ENCODE measurements around the gene BAIAP2L1.

The BAIAP2L1 gene

DNA sequence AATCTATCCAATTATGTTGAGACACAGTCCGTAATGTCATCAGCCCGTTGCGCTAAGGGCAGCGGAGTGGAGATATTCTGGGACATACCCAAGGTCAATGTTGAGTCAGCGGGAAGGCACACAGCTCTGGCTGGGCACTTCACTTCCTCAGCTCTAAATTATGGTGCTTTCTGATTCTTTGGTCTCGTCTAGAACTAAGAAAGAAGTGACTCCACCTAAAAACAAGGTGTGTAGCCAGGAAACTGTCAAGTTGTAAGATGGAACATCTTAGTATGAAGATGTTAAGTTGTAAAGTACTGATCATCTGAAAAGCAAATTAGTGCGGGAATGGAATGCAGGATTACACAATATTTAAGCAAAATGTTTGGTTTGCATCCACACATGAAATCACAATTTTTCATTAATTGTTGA is 43.1 kb downstream of the BAIAP2L1 start:
- DNase-seq, result no peak

GRCh38 chr7:98355250-98355538 is 45.7 kb downstream of the BAIAP2L1 start:
- no peak for DNase-seq

- no peak for DNase-seq
These were observed 46.2 kb downstream of the BAIAP2L1 start for GRCh38 chr7:98354511-98355249.

DNA sequence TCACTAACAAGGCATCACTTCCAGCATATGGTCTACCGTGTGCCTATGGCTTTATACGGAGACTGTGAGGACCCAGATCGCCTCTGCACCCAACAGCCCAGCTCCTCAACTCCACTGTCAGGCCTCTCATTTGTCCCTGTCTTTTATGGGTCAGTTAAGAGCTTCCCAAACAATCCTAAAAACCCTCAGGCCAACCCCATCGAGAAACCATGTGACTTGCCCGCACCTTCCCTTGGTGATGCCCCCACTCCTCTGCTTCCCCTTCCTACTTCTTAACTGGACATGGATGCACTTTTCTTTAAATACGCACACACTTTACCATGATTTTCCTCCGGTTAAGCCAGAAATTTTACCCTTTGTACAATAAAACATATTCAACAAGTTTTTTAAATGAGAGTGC is 46.8 kb downstream of the BAIAP2L1 start:
- no peak for DNase-seq

GRCh38 chr7:98352621-98353020 is 48.3 kb downstream of the BAIAP2L1 start:
- no peak for DNase-seq

DNA sequence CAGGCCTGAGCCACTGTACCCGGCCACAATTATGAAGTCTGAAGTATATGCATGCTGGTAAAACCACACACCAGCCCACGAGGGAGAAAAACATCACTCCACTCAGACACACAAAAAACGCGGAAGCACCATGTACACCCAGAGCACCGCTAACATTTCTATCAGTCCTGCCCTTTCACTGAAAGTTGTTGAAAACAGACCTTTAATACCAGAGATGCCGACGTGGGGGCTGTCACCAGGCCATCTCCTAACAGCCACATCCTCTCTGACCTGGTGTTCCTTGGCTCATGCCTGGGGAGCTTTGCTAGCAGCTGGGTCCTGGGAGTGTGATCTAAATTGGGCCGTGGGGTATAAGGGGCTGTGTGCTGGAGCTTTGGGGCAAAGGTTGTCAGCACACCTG is 49.8 kb downstream of the BAIAP2L1 start:
- no peak for DNase-seq

GRCh38 chr7:98348726-98349474 is 52.0 kb downstream of the BAIAP2L1 start:
- no peak for DNase-seq

DNA sequence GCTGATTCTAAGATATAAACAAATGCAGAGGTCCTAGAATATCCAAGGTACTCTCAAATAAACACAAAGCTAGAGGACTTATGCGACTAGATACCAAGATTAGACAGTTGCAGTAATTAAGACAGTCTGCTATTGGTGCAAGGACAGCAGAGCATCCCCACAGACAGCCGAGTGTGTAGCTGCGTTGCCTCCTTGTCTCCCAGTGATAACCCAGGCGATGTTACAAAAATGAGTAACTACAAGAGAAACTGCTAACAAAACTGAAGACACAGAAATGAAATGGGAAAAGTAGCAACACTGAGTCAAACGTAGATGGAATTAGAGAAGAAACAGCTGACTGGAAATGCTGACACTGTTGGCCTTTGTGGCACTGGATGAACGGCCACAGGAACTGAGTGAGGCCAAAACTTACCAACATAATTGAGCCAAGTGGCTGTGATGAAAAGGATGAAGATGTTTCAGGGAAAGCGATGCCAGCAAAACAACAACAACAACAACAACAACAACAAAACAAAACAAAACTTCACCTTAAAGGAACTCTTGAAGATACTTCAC is 54.3 kb downstream of the BAIAP2L1 start:
- DNase-seq, result no peak

DNA sequence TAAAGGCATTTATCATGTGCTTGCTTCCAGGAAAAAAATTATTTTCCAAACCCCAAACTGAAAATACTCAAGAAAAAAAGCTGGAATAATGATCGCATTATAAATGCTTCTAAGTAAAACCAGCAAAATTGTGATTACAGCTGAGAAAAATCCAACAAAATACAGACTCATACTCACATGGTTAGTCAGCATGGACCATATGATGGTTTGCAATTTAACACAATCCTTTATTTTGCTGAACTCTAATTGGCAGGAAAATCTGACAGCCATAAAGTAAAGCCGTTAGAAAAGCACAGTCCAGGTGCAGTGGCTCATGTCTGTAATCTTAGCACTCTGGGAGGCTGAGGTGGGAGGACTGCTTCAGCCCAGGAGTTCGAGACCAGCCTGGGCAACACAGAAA is 59.8 kb downstream of the BAIAP2L1 start:
- no peak for DNase-seq

DNA sequence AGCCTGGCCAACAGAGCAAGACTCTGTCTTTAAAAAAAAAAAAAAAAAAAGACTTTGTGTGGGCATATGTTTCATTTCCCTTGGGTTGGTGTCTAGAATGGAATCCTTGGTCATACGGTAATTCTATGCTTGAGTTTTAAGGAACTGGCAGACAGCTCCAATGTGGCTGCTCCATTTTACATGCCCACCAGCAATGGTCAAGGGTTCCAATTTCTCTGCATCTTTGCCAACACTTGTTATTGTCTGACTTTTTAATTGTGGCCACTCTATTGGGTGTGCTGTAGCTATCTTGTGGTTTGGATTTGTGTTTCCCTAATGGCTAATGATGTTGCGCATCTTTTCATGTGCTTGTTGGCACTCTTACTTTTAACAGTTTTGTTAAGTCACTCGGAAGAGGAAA is 61.8 kb downstream of the BAIAP2L1 start:
- no peak for DNase-seq

DNA sequence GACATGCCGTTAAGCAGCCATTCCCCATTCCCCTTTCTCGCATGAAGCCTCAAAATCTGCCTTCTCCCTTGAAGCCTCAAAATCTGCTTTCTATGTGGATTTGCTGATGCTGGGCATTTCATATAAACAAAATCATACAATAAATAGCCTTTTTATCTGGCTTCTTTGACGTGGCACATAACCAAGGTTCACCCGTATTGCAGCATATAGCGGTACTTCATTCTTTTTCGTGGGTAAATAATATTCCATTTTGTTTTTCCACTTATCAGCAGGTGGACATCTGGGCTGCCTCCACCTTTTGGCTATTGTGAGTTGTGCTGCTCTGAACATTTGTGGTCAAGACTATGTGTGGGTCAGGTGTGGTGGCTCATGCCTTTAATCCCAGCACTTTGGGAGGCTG is 62.4 kb downstream of the BAIAP2L1 start:
- DNase-seq, result no peak

DNA sequence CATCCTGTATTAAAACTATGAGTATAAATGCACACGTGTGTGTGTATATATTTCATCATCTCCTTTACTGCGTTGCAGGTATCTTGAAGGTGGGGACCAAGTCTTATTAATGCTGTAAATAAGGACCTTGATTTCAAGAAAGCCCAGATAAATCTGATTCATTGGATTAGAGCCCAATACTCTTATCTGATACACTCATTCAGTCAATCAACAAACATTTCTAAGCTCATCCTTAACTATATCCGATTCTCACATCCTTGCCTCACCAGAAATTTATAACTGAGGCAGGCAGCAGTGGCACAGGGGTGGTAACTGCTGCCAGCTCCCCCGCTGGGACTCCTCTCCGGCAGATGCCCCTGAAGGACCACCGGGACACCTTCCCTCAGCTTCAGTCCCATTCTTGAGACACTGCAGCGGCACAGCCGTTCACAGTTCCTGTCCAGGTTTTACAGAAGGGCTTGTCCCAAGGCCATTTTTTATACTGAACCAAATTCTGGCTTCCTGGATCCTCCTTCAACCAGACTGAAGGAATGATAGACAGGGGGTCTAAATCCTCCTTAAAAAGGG is 65.4 kb downstream of the BAIAP2L1 start:
- DNase-seq, result no peak

GRCh38 chr7:98334081-98334480 is 66.8 kb downstream of the BAIAP2L1 start:
- no peak for DNase-seq

DNA sequence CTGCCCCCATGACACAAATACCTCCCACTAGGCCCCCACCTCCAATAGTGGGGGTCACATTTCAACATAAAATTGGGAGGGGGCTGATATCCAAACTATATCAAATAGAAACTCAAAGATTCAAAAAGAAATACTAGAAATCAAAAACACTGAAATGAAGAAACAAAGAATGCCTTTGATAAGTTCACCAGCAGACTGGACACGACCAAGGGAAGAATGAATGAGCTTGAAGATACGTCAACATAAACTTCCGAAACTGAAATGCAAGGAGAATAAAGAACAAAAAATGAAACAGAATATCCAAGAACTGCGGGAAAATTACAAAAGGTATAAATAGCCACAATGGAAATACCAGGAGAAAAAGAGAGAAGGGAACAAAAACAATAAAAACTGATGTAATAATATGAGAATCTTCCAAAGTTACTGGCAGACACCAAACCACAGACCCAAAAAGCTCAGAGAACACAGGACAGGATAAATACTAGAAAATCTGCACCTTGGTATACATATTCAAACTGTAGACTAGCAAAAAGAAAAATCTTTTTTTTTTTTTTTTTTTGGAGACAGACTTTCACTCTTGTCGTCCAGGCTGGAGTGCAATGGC is 69.9 kb downstream of the BAIAP2L1 start:
- no peak for DNase-seq

DNA sequence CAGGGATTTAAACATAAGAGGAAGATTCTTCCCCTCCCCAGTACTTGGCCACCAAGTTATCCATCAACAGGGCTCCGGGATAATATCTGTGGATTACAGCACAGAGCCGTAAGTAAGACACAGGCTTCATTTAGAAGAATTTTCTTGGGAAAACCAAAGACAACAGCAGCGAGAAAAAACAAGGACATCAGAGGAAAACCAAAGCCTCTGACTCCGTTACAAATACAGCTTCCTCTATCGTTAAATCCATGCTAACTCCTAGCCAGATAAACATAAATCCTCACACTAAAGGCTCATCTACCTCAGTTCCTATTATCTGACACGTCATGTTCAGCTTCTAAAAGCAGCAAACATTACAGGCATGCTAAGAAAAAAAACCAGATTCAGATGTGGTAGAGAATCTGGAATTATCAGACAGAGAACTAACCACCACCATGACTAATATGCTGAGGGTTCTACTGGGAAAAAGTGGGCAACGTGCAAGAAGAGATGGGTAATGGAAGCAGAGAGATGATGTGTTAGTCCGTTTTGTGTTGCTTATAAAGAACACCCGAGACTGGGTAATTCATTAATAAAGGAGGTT is 71.0 kb downstream of the BAIAP2L1 start:
- no peak for DNase-seq

GRCh38 chr7:98329100-98329790 is 71.6 kb downstream of the BAIAP2L1 start:
- DNase-seq, result no peak

- no peak for DNase-seq
These were observed 76.1 kb downstream of the BAIAP2L1 start for GRCh38 chr7:98324782-98325181.

- no peak for DNase-seq
These were observed 77.1 kb downstream of the BAIAP2L1 start for GRCh38 chr7:98323597-98324322.

DNA sequence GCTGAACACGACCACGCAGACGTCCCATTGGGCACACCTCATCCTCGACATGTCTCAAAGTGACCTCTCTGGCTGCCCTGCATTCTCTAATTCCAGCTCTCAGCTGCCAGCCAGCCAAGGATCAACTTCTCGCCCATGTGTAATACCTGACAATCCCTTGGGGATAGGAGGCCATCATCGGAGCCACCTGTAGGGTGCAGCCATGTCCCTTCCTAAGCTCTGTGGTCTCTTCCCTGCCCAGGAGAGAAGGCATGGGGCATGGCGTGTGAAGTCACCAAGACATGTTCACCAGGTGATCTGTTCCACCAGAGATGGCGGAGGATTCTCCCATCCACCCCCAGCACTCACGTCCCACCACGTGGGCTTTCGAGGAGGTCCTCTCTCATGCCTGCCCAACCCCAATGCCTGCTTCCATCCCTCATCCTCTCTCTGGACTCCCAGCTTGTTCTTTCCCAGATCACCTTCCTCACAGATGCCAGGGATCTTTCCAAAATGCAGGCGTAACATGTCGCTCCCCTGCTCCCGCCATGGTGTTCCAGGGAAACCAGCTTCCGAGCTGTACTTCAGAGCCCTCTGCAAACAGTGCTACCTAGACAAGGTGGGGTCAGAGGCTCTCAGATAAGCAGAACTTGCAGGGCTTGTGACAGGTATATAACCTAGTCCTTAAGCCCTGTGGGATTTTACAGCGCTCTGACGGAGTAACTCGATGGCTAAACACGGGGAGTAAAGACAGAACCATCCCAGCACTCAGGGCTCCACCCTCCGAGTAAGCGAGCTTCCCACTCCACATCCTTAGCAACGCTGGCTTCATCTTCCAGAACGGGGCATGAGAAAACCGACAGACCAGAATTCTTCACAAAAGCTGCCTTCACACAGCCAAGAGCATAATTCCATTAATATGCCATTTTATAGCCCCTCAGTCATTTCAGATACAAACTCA is 78.3 kb downstream of the BAIAP2L1 start:
- DNase-seq, result no peak

DNA sequence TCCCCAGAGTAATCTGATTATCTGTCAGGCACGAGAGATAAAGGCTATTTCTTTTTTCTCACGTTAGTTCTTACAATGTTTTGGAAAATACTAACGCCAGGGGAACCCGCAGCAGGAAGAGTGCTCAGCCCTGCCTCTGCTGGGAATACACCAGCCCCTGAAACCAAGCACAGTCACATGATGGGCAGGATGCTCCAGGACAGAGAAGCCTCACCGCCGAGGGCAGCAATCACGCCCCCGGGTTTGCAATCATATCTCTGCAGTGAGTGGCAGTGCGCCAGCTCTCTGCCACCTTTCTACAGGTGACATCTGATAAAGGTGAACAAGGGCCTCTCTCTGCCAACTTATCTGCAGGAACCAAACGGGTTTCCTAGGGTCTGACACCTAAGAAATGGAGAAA is 79.6 kb downstream of the BAIAP2L1 start:
- DNase-seq, result no peak

GRCh38 chr7:98319176-98319575 is 81.7 kb downstream of the BAIAP2L1 start:
- DNase-seq, result no peak
